Muscle layer of duodenum (tissue), 2 donors: Measurements from ENCODE around the gene TRIP12.

Source experiments
- H3K27ac ChIP-seq: one replicate; pipeline ENCODE4 v1.7.0; 2013; ENCODE audit warnings: mild to moderate bottlenecking, low read length
- H3K27me3 ChIP-seq: one replicate; pipeline ENCODE4 v1.7.0; 2013; ENCODE audit warnings: low read depth, mild to moderate bottlenecking, control low read depth, low read length
- H3K36me3 ChIP-seq, 2 donors: one replicate each; pipeline ENCODE4 v1.7.0; 2013; ENCODE audit warnings: low read length in 2 of 2, control low read depth in 1 of 2, mild to moderate bottlenecking in 1 of 2; ENCODE audit not compliant: insufficient read depth in 2 of 2, control insufficient read depth in 1 of 2
- H3K4me1 ChIP-seq, 2 donors: one replicate each; pipeline ENCODE4 v1.7.0; 2013; ENCODE audit warnings: low read length in 2 of 2, mild to moderate bottlenecking in 2 of 2, control low read depth in 1 of 2, moderate library complexity in 1 of 2; ENCODE audit not compliant: insufficient read depth in 2 of 2, control insufficient read depth in 1 of 2
- H3K4me3 ChIP-seq, 2 donors: one replicate each; pipeline ENCODE4 v1.7.0; 2013; ENCODE audit warnings: low read length in 2 of 2, low read depth in 1 of 2, mild to moderate bottlenecking in 1 of 2
- H3K9me3 ChIP-seq, 2 donors: one replicate each; pipeline ENCODE4 v1.7.0; 2013; ENCODE audit warnings: low read length in 2 of 2, control low read depth in 1 of 2, mild to moderate bottlenecking in 1 of 2; ENCODE audit not compliant: control insufficient read depth in 1 of 2
- donor health status: healthy.

The TRIP12 gene

GRCh38 chr2:229714080-229714735 lies 207.6 kb downstream of the TRIP12 start, which contains the start of gene DNER:
DNER (minus strand) TSS chr2:229714555; CDS start chr2:229714423, 132 bp downstream.
- H3K4me1 ChIP-seq = peaks cover 0 to 23% of the 10 kb centered on the region in 2 donors
- peak within 1 kb of the TSS in 1 of 2 donors; percentile 72 for H3K4me3 ChIP-seq
- H3K36me3 ChIP-seq = no peaks in the 10 kb centered on the region
- H3K27ac ChIP-seq = no peak within 1 kb of the TSS
- H3K27me3 ChIP-seq = peaks cover 43% of the 10 kb centered on the region
- no peaks in the 10 kb centered on the region for H3K9me3 ChIP-seq
